ENCODE data around the gene PABPN1L. TPM values are rescaled to one million over a fixed set of nuclear protein-coding genes. Genes with fewer than 3 reads are reported as not detected.

PABPN1L gene
- total RNA-seq, 1 experiment from 2014 or later: not detected

- no peak overlapping the region for H3K18ac ChIP-seq (ENCODE audit: insufficient read length, low read depth, low read length)
- no peak overlapping the region for H2BK5ac ChIP-seq (ENCODE audit: insufficient read length, low read length)
- no peak for DNase-seq
- H3K4ac ChIP-seq (ENCODE audit: low read depth, low read length): no peak overlapping the region
- H2AK5ac ChIP-seq (ENCODE audit: insufficient read length, low read length): no peak overlapping the region
- H3K23ac ChIP-seq (ENCODE audit: insufficient read length, low read depth, low read length): no peak overlapping the region
- peaks cover 0 to 4% of the 10 kb centered on the region in 2 experiments; a peak in 2 of 5 replicates for H3K9me3 Mint-ChIP-seq
- no peak overlapping the region for H3K9ac ChIP-seq (ENCODE audit: extremely low read depth, insufficient read length, low read length)
- no peaks in the 10 kb centered on the region; the same call in none of the 2 replicates for H3K27me3 Mint-ChIP-seq (ENCODE audit: low read depth)
- H3K4me3 Mint-ChIP-seq: no peak overlapping the region
- H2BK120ac ChIP-seq (ENCODE audit: low read depth, low read length, poor library complexity, severe bottlenecking): no peak overlapping the region
- H3K9me3 ChIP-seq (ENCODE audit: control insufficient read depth, low read depth, low read length): no peaks in the 10 kb centered on the region
- peak overlapping the region in 1 of 3 experiments; percentile 61; a peak in 1 of 7 replicates for H3K27ac Mint-ChIP-seq
- H3K4me2 ChIP-seq (ENCODE audit: insufficient read depth, insufficient read length, low read length): no peak overlapping the region
- no peak overlapping the region for H4K8ac ChIP-seq (replicated peaks; ENCODE audit: insufficient read length, low read depth, low read length)
- no peak for TF ChIP-seq CTCF (conservative IDR thresholded peaks at IDR 0.05)
- peaks cover 3 to 15% of the 10 kb centered on the region in 2 experiments; a peak in 3 of 4 replicates for H3K4me1 Mint-ChIP-seq
- no peaks in the 10 kb centered on the region for H3K23me2 ChIP-seq (ENCODE audit: insufficient read length, low read depth, low read length, poor library complexity, severe bottlenecking)
- H2BK20ac ChIP-seq (ENCODE audit: low read depth, low read length, poor library complexity, severe bottlenecking): no peak overlapping the region
- no peak overlapping the region for H2BK12ac ChIP-seq (ENCODE audit: insufficient read length, low read depth, low read length)
- H3K27ac ChIP-seq (ENCODE audit: insufficient read length, low read depth, low read length): no peak overlapping the region
- no peak overlapping the region for H3T11ph ChIP-seq (ENCODE audit: low read length)
- H3K14ac ChIP-seq (ENCODE audit: insufficient read depth, low read length): no peak overlapping the region; the same call in 1 of the 2 replicates
- H3K4me1 ChIP-seq (ENCODE audit: insufficient read depth, low read length): no peaks in the 10 kb centered on the region
- H3K27me3 ChIP-seq (ENCODE audit: insufficient read depth, low read length): no peaks in the 10 kb centered on the region
- no peak overlapping the region for H2AFZ ChIP-seq (ENCODE audit: low read length)
- no peak overlapping the region for H4K91ac ChIP-seq (ENCODE audit: insufficient read length, low read depth, low read length)
- H3K56ac ChIP-seq (ENCODE audit: insufficient read length, low read depth, low read length): no peak overlapping the region
- no peaks in the 10 kb centered on the region for H3K79me1 ChIP-seq (ENCODE audit: insufficient read depth, low read depth, low read length, poor library complexity, severe bottlenecking)
- no peaks in the 10 kb centered on the region for H3K36me3 Mint-ChIP-seq (ENCODE audit: insufficient read depth in 1 of 3, low read depth in 3 of 3)
- no CpG with 5 or more reads among the region's 26 CpGs for WGBS (ENCODE audit: extremely low coverage, insufficient read length, low lambda C conversion rate)
- H3K79me2 ChIP-seq (ENCODE audit: insufficient read depth, low read length): no peaks in the 10 kb centered on the region
- no peaks in the 10 kb centered on the region for H4K20me1 ChIP-seq (ENCODE audit: control insufficient read depth, insufficient read depth, insufficient read length)
- H2BK15ac ChIP-seq (ENCODE audit: low read depth, low read length): no peak overlapping the region
- no peak overlapping the region for H4K5ac ChIP-seq (ENCODE audit: insufficient read length, low read depth, low read length)
Measured at GRCh38 chr16:88910284-88911135, 44.0 kb upstream of the PABPN1L start.
